GM19455 (cell line): ENCODE results near the gene PDIA6.

Experiments
- ATAC-seq: cut with Tn5 transposase; IDR thresholded peaks from one replicate; pipeline ENCODE4 v1.9.1; 2021; ENCODE audit not compliant: unreplicated experiment

The PDIA6 gene, protein sequence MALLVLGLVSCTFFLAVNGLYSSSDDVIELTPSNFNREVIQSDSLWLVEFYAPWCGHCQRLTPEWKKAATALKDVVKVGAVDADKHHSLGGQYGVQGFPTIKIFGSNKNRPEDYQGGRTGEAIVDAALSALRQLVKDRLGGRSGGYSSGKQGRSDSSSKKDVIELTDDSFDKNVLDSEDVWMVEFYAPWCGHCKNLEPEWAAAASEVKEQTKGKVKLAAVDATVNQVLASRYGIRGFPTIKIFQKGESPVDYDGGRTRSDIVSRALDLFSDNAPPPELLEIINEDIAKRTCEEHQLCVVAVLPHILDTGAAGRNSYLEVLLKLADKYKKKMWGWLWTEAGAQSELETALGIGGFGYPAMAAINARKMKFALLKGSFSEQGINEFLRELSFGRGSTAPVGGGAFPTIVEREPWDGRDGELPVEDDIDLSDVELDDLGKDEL

DNA sequence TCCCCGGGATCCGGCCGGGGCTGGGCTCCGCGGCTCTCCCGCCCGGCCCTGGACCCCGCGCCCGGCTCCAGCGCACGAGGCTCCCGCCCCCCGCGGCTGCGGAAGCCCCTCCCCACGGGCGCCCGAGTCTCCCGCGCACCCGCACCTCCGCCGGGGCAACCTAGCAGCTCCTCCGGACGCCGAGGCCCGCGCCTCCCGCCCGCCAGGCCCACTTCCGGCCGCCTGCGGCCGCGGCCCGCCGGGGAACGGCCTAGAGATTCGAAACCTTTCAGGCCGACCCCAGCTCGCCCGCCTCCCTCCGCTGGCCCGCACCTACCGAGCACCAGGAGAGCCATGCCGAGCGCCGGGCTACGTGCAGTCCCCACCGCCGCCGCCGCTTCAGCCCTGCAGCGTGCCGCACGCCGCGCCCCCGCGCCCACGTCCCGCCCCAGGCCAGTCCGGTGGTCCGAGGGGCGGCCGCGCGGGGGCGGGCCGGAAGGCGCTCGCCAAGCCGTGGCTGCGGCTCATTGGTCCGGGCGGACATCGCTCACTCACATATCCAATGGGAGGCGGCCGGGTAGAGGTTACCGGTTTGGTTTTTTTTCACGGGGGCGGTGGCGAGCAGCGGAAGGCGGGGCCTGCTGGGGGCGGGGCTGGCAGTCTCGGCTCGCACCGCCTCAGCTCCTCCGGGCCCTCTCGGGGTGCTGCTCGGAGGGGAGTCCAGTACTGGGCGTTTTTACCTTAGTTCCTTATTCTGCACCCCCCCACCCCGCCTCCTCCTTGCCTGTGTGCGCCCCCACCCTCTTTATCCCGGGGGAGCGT lies at the start of gene PDIA6:
Gene PDIA6 (minus strand): TSS at position 424 of the 801 bp plus-strand sequence. CDS start 89 bp downstream, at position 335.
- peak; percentile 90 for ATAC-seq

DNA sequence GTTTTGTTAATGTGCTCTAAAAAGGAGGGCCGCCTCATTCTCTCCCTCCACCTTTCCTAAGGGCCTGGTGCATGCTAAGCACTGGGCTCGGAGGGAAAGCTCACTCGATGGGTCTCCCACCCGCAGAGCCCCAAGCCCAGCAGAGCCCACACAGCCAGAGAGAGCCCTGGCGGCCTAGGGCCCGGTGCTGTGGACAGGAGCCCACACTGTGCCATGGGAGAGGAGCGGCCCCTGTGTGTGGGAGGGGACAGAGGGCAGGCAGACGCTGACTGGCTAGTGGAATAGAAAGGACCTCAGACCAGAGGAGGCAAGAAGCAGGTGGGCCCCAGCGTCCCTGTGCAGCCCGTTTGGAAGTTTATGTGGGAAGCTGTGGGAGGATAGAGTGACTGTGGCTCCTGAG lies 49.7 kb upstream of the PDIA6 start:
- no peak for ATAC-seq

DNA sequence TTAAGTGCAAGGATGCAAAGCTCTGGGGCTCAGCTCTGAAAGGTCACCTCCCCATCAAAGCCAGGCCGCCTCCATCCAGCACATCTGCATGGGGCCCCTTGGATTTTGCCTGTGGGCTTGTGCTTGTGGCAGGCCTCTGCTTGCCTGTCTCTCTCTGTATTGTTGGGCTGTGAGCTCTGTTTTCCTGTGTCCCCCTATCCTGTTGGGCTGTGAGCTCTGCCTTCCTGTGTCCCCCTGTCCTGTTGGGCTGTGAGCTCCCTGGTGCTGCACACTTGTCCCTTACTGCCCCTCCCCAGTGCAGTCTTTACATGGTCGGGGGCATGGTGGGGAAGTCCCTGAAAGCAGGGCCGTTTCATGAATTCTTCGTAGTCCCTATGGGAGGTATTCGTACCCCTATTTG lies 49.2 kb upstream of the PDIA6 start:
- ATAC-seq = no peak

DNA sequence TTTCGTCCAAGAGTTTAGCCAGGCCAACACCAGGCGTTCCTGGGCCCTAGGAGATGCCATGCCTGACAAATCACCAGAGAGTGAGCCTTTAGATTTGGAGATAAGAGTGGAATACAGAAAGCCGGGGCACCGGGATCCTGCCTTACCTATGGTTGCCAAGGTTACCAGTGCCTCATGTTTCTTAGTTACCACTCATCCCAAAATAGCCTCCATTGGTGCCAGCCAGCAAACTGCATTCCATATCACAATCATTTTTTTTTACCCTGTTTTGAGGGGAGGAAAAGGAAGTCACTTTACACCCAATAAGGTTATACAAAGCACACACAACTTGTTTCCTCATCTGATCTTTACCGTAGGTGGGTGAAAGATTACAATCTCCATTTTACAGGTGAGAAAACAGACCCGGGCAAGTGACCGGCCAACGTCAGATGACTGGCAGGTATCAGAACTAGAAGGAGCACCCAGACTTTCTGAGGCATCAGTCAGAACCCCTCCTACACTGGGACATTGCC lies 48.3 kb upstream of the PDIA6 start:
- ATAC-seq = no peak

DNA sequence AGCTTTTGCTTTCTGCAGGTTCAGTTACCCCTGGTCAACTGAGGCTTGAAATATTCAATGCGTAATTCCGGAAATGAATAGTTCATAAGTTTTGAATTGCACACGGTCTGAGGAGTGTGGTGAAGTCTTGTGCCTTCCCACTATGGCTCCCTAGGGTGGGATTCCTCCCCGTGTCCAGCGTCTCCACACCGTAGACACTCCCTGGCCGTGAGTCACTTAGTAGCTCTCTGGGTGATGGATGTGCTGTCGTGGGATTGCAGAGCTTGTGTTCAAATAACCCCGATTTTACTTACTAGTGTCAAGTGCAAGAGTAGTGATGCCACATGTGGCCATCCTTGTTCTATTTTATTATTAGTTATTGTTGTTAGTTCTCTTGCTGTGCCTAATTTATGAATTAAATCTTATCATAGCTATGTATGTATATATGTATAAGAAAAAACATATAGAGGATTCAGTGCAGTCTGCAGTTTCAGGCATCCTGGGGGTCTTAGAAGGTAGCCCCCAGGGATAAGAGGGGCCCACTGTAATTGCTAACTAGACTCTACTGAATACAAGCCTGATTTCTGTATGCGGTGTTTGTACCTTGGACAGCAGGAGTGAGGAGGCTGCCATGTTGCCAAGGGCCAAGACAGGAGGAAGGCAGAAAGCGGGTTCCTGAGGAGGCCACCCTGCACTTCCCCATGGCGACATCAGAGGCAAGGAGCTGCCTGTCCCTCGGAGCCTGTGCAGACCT lies 47.7 kb upstream of the PDIA6 start:
- no peak for ATAC-seq

DNA sequence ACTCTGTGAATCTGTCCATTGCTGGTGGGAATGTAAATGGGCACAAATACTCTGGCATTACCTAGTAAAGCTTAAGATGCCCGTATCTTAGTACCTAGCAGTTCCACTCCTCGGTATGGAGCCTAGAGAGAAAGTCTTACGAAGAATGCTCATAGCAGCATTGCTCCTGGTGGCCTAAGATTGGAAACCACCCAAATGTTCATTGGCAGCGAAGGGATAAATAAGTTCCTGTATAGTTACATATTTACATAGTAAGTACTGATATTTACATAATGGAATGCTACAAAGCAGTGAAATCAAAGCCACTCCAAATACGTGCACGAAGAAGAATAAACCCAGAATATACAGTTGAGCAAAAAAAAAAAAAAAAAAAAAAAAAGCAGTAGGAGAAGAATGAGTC lies 46.7 kb upstream of the PDIA6 start:
- no peak for ATAC-seq

DNA sequence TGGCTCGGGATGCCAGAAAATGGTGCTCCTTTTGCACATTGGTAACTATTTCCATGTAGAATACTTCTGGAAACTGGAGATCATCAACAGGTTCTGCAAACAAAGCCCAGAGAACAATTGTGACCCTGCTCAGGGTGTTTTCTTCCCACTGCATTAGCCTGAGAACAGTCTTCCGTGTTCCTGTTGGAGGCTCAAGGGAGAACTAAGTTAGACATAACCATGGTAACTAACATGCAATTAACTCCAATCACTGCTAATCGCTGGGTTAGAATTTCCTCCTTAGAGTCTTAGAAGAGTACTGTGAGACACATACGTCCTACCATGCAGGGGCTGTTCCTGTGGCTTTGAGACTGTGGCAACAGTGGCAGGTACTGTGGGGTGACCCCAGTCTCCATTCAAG lies 36.0 kb upstream of the PDIA6 start:
- no peak for ATAC-seq

DNA sequence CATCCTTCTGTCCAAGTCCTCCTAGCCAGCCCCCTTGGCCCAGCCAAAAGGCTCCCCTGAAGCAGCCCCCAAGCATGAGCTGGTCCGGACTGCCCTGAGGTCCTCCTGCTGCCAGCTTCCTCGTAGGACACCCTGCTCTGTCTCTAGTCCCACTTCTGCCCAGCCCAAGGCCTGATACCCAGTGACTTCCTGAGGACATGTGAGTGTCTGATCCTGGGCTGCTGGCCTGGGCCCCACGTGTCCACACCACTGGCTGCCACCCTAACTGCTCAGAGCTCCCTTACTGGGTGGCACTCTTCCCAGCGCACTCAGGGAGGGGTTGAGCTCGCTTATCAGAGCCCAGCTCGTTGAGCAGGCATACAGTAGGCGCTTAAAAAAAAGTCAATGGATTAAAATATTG lies 34.4 kb upstream of the PDIA6 start:
- no peak for ATAC-seq

DNA sequence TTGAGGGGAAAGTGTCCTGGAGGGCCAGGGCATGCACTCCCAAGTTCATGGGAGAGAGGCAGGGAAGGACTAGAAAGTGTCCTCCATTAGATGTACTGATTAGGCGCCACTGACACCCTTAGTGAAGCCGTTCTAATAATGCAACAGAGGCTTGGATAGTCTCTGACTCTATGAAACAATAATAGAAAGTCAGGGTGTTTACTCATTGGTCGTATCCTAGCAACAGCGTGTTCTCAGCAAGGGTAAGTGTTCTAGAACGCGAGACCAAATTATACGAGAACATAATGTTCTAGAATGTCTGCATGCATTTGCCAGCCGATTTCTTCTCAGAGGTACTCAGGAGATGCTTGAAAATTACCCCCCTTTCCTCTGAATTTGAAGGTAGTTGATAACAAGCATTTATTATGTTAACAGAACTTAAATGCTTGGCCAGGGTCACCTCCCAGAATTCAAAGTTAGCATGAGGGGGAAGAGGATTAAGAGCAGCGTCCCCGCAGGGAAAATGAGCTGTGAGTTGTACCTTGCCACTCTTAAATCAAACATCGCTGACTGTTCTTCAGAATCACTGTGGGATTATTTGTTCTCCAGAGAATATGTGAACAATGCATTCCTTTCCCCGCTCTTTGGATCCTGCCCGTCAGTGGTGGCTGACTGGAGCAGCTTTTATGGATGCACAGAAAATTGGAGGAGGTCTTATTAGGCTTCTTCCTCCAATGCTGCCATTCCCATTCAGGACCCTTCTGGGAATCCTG lies 33.7 kb upstream of the PDIA6 start:
- ATAC-seq = no peak

DNA sequence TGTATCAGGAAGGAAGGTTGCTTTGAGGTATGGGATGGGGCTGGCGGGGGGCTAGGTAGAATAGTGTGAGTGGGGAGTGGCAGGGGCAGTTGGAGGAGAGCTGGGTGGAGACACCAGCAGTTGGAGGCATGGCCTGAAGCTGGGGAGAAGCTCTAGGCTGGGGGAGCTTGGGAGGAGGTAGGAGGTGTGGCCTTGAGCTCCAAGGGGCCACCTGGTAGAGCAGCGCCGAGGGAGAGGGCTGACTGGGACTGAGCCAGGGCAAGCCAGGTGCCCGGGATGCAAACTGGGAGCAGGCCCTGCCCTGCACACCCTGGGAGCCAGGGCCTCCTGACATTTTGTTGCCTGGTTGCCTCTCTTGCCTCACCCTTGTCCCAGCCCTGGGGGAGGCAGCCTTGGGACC lies 33.1 kb upstream of the PDIA6 start:
- ATAC-seq = no peak

DNA sequence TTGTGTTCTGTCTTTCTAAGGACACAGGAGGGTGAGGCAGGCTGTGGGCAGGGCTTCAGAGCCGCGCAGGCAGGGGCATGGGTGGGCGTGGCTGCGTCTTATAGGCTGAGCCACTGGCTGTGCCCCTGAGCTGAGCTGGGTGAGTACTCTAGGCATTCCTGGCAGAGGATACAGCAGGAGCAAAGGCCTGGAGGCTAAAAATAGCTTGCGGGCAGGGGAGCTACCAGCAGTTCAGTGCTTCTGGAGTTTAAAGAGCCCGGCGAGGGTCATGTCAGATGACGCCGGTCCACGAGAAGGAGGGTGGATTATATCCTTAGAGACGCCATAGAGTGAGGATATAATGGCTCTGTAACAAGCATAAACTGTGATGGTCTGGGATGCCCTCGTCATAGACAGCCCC lies 31.5 kb upstream of the PDIA6 start:
- ATAC-seq = no peak

DNA sequence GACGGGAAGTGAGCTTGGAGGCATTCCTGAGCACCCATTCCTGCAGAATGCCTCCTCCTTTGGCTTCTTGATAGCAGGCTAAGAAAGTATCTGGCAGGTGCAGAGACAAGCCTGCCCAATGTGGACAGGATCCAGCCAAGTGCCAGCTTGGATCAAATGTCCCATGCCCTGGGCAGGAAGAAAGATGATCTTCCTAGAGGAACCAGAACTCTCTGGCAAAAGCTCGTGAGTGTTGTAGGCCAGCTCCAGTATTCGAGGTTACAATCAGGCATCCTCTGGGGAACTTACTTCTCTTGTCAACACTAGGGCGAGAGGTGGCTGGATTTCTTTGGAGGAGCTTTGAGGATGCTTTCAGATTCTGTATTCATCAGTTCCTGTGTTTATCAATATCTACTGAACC lies 29.9 kb upstream of the PDIA6 start:
- no peak for ATAC-seq

DNA sequence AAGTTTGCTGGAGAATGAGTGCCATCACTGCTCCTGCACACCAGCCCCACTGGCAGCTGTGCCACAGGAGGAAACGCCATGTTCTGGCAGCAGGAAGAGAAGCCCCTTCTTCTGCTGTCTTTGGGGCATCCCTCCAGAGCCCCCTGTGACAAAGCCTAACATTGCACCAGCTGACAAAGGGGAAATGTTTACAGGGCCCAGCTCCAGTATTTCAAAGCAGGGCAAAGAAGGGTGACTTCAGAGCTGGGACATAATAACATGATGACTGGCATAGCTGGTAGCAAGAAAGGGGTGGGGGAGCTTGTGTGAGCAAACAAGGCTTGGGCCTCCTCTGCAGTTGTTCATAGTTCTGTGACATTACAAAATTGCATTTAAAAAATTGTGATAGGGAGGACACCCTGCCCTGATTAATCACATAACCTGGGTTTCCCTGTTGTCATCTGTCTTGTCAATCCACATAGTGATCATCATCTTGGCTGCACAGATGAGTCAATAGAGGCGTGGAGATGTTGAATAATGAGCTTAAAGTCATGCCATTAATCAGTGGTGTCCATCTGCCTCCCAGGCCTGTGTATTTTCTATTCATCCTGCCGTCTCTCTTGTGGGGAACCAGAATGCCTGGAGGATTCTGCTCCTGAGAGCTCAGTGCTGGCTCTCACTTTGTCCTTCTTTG lies 29.1 kb upstream of the PDIA6 start:
- no peak for ATAC-seq

DNA sequence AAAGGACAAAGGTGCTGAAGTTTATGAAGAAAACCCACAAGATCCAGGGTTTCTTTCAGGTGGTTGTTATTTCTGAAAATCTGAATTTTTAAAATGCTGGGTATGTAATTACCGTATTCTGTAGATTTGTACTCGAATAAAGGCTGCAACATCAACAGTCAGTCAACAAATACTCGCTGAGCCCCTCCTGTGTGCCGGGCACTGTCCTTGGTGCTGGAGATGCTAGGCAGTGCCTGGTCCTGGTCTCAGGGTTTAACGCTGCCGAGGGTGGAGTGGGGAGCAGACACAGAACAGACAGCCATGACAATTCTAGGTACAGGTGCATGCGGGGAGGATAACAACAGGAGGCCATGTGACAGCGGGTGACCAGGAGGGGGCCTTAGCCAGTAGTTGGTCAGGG lies 27.2 kb upstream of the PDIA6 start:
- ATAC-seq = no peak

DNA sequence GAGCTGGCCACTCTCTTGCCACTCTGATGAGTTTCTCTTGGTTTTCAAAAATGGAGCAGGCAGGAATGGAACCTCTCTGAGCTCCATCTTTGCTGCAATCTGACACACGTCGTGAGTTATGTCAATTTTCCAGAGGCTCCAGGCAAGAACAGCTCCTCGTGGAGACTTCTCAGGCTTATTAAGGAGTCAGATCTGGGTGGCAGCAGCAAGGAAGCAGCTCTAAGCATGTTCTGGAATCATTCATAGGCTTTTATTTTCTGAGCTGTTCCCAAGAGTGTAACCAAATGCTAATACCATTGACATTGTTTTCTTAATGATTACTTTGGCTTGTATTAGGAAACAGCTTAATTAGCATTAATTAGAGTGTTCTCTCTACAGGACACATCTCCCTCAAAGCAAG lies 26.1 kb upstream of the PDIA6 start:
- no peak for ATAC-seq

DNA sequence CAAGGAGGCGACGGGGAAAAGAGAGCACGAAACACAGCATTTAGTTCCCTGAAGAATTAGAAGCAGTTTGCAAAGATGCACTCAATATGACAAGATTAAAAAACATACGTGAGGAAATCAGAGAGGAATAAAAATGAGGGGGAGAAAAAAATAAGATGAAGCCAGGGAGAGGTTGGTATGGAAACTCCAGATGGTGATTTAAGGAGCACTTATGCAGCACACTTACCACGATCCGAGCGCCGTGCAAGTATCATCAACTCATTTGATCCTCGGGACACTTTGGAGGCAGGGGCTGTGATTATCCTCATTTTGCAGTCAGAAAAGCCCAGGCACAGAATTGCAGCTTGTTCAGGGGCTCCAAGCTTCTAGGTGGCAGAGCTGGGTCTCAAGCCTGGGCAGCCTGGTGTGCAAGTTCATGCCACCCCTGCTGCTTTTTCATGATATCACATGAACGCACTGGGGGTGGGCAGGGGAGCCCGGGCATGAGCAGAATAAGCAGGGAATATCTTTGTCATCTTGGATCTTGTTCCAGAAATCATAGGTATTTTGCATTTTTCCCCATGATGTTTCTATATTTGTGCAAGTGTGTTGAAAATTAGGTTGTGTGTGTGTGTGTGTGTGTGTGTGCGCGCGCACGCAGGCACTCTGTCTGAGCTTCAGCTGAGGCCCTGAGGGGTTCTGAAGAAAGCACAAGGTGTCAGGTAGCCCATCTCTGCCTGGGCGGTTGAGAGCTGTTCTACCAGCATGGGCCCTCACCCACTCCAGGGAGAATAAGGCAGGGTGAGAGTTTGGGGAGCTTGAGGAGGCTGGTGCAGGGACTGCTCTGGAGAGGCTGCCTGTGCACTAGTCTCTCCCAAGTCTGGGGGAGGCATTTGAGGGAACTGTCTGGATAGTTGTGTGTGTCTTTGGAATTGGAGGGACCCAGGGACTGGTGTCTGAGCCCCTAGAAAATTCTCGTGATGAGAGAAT lies 25.0 kb upstream of the PDIA6 start:
- ATAC-seq = no peak

DNA sequence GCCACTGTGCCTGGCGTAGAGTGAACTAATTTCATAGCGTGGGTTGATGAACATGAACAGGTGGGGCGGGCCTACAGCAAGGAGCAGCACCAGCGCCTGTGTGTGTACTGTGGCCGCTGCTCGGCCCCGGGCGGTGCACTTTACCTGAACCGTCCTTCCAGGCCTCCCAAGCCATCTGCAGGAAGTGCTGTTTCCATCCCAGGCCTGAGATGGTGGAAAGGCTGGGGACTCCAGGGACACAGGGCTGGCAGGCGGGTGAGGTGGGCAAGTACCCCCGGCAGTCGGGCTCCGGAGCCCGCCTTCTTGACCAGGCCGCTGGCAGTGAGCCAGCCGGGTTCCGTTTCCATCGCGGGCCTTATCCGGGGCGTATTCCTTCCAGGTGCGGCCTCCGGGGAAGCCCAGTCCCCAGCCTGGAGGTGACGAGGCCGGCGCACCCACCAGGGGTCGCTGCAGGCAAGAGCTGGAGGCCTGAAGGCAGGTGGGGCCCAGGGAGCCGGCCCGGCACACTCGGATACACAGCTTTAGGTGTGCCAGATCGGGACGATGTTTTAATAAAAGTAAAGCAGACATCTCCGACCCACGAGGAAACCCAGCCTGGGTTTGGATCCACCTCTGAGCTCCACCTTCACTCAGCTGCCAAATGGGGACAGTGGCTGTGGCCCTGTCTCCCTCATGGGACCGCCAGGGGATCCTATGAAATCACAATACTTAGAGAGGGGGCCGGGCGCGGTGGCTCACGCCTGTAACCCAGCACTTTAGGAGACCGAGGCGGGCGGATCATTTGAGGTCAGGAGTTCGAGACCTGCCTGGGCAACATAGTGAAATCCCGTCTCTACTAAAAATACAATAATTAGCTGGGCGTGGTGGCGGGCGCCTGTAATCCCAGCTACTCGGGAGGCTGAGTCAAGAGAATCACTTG lies 22.7 kb upstream of the PDIA6 start:
- peak; percentile 66 for ATAC-seq

DNA sequence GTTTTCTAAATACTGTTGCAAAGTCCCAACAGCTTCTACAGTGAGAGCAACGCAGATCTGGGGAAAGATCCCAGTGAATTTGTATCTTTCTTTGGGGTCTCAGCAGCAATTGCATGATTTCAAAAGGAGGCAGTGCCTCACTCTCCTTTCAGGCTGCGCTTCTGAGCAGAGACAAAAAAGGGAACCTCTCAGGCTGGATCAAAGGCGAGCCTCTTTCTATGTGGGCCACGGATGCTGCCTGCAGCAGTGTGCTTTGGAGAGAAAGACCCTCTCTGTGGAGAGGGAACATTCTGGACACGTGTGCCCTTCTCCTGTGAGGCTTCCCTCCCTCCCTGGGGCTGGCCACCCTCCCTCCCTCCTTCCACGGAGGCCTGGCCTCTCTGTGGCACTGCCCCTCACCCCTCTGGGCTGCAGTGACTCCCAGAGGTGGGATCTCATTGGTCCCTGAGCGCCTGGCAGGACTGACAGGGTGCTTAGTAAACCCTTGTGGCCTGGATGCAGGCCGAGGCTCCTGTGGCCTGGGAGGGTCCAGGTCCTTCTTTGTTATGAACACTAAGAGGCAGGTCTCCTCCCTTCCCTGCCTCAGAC lies 21.6 kb upstream of the PDIA6 start:
- no peak for ATAC-seq
